HG02642 (cell line): ENCODE measurements around the gene TRIM50.
"Not testable (repeated sequence)": the region's sequence is repeated elsewhere in the genome, so short reads cannot be mapped to it uniquely, and the experiment has no call there.

Experiments
- ATAC-seq: cut with Tn5 transposase; IDR thresholded peaks from one replicate; pipeline ENCODE4 v1.9.1; 2021; ENCODE audit warnings: mild to moderate bottlenecking; ENCODE audit not compliant: unreplicated experiment, poor library complexity

TRIM50 gene

DNA sequence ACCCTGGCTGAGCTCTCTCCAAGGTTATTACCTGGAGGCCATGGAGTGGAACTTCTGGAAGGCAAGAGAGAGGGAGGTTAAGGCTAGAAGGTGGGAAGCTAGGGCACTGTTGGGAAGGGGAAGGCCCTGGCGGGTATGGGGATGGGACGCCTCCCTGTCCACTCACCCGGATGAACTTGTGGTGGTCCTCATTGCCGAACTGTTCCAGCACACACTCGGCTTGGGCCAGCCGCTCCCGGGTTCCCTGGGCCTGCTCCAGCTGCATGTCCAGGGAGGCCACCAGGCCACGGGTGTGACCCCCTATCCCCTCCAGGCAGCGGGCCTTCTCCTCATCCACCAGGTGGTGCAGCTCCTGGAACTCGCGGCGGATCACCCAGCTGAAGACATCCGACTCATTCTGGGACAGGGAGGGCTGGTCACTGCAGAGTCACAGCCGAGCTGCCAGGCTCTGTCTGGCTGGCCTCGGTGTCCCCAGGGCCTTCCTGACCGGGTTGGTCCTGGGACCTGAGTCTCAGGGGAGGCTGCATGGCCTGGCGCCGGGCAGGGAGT is 9.2 kb downstream of the TRIM50 start:
- not testable (repeated sequence) for ATAC-seq

DNA sequence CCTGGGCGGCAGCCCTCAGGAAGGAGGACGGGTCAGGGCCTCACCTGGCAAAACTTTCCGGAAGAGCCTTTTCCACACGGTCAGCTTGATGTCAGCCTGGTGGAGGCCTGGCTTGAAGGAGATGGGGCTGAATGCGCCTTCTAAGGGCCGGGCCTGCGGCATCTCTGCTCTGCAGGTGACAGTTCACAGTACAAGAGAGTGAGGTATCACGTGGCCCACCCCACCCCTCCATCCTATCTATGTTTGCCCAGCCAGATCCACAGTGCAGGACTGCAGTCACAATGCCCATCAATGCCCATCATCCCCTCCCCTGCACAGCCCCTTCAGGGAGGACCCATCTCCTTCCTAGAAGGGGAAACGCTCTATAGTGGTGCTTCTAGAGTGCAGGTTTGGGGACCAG is 11.4 kb downstream of the TRIM50 start:
- ATAC-seq = no peak

DNA sequence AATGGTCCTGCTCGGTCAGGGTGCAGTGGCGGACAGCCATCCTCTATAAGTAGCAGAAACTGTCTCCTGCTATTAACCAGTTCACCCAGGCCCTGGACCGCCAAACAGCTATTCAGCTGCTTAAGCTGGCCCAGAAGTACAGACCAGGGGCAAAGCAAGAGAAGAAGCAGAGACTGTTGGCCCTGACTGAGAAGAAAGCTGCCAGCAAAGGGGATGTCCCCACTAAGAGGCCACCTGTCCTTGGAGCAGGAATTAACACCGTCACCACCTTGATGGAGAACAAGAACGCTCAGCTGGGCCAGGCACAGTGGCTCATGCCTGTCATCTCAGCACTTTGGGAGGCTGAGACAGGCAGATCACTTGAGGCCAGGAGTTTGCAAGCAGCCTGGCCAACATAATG is 13.6 kb downstream of the TRIM50 start:
- ATAC-seq = no peak

DNA sequence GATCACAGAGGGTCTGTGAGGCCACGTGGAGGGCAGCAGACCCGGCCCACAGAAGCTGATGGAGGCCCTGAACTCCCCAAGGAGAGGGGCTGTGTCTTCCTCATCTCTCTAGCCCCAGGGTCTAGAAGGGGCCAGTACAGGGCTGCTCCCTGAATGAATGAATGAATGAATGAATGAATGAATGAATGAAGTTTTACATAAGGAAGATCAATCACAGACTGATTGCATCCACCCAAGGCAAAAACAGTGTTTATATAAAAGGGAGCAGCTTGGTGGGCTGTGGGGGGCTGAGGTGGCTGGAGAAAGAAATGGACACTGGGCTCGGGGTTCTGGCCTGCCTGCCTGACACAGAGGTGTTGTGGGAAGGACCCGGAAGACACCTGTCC is 14.4 kb downstream of the TRIM50 start:
- ATAC-seq = no peak

DNA sequence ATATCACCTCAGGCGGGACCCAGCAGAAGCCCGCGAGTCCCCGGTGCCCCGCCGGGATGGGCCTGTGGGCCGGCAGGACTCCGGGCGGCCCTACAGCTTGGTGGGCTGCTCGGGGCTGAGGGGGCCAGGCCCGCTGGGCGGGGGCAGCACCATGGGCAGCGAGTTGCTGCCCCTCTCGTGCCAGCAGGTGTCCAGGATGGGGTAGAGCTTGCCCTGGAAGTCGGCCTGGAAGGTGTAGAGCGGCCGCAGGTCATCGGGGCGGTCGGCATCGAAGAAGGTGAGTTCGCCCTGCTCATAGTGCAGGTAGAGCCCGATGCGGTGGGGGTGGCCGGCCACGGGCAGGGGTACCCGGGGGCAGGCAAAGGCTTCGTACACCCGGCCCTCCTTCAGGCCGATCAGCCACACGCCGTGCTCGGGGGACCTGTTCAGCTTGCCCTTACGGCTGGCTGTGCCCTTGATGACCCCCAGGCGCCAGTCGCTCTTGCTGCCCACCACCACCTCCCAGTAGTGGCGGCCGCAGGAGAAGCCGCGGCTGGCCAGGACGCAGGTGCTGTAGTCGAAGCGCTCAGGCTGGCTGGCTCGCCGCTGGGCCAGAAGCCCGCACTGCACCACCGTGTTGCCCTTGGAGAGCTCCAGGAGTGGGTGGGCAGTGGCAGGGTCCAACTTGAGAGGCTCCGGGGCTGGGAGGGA is 14.9 kb downstream of the TRIM50 start:
- no peak for ATAC-seq

DNA sequence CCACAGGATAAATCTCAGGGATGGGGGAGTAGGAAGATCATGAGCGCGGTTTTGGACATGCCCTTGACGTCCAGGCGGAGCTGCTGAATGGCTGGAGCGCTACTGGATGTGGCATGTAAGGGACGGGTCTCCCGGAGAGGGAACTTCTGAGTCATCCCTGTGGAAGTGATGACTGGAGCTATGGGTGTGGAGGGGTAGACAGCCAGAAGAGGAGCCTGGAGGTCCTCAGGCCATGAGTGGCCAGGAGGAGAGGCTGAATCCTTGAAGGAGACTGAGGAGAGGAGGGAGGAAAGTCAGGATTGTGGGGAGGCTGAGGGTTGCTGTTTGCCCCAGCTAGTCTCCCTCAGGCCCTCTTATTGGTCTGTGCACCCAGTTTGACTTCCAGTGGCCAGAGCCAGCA is 16.5 kb downstream of the TRIM50 start:
- ATAC-seq = not testable (repeated sequence)

DNA sequence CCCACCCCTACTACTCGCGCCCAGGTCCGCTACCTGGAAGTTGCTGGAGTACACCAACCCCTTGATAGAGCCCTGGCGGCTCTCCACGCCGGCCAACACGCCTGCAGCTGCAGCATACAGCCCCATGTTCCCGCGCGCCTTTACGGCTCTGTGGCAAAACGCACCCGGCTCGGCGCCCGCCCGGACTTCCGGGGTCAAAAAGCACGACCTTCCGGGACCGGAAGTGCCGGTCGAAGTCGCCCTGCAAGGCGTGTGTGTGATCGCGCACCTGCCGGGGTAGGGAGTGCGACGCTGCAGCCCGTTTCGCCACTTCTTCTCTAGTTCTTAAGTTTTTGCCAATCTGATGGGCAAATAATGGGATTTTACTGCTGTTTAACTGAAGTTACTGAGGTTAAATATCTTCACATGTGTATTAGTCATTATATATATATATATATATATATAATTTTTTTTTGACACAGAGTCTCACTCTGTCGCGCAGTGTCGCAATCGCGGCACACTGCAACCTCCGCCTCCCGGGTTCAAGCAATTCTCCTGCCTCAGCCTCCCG is 19.1 kb downstream of the TRIM50 start, which contains the start of gene NSUN5:
NSUN5 (minus strand) TSS at position 162 of the 550 bp plus-strand sequence; CDS start at position 126, 36 bp downstream.
- ATAC-seq = peak; percentile 88

DNA sequence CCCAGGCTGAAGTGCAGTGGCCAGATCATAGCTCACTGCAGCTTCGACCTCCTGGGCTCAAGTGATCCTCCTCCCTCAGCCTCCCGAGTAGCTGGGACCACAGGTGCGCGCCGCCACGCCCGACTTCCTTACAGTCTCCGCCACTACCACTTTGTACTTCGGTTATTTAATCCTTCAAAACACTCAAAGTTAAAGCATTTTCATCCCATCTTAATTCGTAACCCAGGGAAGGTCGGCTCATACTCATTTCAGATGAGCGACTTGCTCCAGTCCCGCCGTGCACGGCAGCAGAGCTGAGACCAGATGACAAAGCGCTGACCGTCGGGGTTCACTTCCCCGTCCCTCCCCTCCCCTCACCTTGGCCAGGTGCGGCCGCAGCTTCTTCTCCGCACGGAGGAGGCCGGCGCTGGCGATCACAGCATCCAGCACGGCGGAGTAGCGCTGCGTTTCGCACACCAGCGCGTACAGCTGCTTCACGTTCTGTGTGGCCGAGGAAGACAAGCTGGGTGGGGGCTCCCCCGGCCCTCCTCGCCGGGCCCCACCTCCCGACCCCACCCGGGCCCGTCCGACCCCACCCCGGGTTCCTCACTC is 19.7 kb downstream of the TRIM50 start:
- ATAC-seq = peak; percentile 44

DNA sequence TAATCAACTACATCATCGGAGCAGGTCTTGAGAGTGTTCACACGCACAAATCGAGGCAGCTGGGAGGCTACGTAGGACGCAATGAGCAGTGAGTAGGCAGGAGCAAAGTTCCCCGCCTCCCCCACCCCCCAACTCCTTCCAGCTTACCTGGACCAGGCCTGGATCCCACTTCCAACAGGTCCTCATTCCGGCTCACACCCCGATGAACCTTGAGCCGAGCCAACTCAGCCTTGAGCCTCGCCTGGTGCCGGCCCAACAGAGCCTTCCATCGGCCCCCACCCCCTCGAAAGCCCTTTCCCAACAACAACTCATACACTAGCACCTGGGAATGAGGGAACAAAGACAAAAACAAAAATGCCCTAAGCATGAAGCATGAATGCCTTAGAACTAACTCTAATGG is 20.4 kb downstream of the TRIM50 start:
- ATAC-seq = no peak

DNA sequence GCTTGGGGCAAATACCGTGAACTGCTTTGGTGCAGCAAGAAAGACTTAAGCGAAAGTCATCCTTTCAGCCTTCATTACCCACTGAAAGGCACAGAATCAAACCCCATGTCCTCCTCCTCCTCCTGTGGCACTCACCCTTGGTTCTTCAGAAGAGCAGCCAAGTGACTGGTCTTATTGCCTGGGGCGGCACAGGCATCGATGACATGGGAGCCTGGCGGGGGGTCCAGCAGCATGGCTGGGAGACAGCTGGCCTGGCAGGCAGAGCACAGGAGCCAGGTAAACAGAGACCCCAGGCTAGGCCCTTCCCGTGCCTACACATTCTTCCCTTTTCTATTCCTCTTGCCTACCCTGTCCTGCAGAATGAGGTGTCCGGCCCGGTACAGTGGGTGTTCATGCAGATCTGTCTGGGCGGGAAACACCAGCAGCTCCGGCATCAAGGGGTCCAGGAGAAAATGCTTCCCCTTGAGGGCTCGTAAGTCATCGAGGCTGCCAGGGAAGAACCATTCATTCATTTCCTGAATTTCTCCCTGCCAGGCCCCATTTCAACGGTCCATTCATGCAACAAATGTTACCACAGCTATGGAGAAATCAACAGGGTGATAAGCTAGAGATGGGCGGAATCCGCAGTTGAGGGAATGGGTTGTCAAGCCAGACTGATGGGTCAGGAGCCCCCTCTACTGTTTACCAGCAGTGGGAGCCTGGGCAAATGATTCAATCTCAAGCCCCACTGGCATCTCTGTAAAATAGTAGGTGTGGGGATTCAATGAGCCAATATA is 23.1 kb downstream of the TRIM50 start:
- not testable (repeated sequence) for ATAC-seq

DNA sequence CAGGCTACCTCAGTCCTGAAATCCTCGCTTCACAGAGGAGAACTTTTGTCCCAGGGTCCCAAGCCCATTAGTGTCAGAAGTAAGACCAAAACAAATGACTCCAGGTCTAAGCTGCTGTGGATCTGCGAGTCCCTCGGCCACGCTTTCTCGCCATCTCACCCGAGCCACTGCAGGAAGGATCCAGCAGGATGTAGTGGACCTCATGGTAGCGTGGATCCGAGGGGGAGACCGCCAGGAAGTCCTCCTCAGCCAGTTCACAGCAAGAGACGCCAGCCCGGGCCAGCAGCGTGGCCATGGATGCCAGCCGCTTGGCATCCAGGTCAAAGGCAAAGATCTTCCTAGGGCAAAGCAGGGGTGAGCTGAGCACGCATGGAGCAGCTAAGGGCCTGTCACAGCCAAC is 23.8 kb downstream of the TRIM50 start:
- no peak for ATAC-seq

DNA sequence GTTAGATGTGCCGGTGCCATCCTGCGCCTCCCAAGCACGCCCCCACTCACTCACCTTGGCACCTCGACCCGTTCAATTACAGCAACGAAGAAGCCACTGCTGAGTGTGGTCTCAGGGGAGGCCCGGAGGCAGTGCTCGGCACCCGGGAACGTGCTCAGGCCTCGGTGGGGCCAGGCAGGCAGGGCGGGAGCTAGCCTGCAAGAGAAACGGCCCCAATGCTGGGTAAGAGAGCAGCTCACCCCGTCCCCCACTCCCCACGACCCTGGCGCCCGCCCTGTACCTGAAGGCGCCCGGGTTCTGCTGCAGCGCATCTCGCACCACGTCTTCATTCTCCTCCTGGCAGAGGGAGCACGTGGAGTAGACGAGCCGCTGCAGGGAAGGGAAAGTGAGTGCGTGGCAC is 24.3 kb downstream of the TRIM50 start:
- no peak for ATAC-seq

DNA sequence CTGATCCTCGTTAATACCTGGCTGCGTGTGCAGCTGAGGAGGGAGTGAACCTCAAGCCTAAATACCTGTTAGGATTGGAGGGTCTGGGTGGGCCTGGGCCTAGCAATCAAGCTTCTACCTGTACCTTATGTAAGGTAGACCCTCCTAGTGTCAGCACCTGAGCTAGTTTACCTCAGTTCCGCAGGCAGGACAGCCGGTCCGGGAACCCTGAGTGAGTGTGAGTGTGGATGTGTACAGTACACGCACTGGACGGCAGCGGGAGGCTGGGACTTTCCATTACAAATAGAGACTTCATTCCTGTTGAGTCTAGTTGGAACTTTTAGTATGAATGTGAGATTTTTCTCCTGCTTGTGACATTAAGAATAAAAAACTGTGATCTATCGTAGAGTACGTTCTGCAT is 25.0 kb downstream of the TRIM50 start:
- not testable (repeated sequence) for ATAC-seq

DNA sequence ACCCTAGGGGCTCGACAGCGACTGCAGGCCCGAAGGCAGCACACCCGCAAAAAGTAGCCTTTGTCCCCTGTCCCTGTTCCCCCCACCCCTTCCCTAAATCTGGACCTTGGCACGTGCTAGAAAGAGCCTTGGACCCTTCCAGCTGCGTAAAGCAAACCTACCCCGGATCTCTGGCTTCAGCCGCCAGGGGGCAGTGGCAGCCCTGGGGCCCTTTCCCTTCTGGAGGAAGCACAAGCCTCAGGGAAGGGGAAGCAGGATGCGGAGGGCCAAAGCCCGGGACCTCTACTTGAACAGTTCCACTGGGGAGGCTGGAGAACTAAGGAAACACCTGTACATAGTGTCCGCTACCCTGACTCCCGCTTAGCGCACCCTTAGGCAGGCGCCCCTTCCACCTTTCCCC is 26.8 kb downstream of the TRIM50 start:
- not testable (repeated sequence) for ATAC-seq

DNA sequence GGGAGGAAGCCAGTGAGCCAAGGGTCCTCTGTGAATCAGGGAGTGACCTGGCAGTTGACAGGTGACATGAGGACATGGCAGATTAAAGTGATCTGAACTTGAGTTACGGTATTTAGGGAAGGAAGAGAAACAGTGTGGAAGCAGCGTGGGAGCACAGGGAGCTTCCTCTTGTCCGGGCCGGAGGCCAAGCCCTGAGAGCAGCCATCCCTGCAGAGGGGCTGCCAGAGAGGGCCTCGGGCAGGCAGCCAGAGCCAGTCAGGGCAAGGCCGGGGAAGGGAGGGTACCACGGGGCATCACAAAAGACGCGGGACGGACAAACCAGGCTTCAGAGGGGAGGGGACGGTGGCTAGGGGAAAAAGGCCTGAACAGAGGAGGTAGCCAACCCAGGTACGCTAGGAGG is 28.1 kb downstream of the TRIM50 start:
- not testable (repeated sequence) for ATAC-seq

DNA sequence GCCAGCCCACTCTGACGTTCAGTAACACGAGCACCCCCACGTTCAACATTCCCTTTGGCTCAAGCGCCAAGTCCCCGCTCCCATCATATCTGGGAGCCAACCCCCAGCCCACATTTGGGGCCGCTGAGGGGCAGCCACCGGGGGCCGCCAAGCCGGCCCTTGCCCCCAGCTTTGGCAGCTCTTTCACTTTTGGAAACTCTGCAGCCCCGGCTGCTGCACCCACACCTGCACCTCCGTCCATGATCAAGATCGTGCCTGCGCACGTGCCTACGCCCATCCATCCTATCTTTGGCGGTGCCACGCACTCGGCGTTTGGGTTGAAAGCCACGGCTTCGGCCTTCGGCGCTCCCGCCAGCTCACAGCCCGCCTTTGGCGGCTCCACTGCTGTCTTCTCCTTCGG is 30.2 kb downstream of the TRIM50 start:
- not testable (repeated sequence) for ATAC-seq

DNA sequence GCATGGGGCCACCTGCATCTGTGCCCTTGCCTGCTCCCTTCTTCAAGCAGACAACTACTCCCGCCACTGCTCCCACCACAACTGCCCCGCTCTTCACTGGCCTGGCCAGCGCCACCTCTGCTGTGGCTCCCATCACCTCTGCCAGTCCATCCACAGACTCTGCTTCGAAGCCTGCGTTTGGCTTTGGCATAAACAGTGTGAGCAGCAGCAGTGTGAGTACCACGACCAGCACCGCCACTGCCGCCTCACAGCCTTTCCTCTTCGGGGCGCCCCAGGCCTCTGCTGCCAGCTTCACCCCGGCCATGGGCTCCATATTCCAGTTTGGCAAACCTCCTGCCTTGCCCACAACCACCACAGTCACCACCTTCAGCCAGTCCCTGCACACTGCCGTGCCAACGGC is 30.6 kb downstream of the TRIM50 start:
- ATAC-seq = not testable (repeated sequence)

DNA sequence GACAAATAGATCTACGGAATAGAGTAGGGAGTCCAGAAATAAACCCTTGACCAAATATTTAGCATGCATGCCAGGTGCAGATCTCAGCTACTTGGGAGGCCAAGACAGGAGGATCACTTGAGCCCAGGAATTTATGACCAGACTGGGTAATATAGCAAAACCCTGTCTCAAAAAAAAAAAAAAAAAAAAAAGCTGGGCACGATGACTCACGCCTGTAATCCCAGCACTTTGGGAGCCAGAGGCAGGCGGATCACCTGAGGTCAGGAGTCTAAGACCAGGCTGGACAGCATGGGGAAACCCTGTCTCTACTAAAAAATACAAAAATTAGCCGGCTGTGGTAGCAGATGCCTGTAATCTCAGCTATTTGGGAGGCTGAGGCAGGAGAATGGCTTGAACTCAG is 50.7 kb downstream of the TRIM50 start:
- not testable (repeated sequence) for ATAC-seq

DNA sequence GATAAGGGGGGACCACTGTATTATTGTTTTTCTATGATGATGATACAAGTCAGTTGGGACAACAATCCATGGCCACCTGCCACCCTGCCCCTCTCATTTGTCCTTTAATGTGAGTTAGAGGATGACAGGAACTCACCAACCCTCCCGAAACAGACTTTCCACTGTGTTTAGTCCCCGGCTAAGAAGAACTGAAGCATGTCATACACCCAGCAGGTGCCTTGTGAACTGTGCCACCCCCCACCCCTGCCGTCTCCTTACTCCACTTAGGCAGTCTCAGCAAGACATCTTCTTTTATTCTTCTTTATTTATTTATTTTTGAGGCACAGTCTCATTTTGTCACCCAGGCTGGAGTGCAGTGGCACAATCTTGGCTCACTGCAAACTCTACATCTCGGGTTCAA is 60.1 kb downstream of the TRIM50 start:
- ATAC-seq = not testable (repeated sequence)

DNA sequence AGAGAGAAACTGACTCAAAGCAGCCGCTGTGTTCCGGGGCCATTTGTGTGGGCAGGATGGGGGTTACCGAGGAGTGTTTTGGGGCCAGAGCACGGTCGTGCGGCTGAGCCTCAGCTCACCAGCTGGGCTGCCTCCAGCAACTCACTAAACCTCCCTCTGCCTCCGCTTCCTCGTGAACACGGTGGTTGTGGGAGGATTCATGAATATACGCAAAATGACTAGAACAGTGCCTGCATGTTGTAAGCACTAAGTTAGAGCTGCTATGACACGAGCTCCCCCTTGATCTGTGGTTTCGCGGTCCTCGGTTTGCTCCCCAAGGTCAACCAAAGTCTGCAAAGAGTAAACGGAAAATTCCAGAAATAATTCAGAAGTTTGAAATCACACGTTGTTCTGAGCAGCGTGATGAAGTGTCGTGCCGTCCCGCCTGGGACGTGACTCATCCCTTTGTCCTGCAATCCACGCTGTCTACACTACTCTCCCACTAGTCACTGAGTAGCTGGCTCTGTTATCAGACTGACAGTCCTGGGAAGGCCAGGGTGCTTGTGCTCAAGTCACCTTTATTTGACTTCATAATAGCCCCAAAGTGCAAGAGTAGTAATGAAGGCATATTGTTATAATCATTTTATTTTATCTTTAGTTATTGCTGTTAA is 61.0 kb downstream of the TRIM50 start:
- ATAC-seq = peak; percentile 85
